Fibroblast of the aortic adventitia (primary cell): ENCODE data around the gene TEPSIN. TPM values are rescaled to one million over a fixed set of nuclear protein-coding genes. Genes with fewer than 3 reads are reported as not detected.

Source experiments
- DNase-seq: peaks from one replicate; pipeline ENCODE4 v3.0.0-alpha.2; 2010; ENCODE audit warnings: low read depth
- H3K4me3 ChIP-seq: 2 replicates; pipeline ENCODE4 v1.5.1; 2011; ENCODE audit warnings: low read depth, mild to moderate bottlenecking, control low read depth, low read length, moderate library complexity
- CTCF ChIP-seq: IDR thresholded peaks from 2 replicates; pipeline ENCODE4 v1.5.1; 2011; ENCODE audit warnings: mild to moderate bottlenecking, low read length, control low read depth, inconsistent platforms; ENCODE audit not compliant: insufficient read depth
- total RNA-seq: library from RNA; depleted of rRNA; stranded (reverse); fragments of >200 nt; gene quantifications from 2 replicates; pipeline ENCODE4 v1.2.3, GENCODE V29; 2012; ENCODE audit warnings: low replicate concordance

The TEPSIN gene
- total RNA-seq, 1 donor = 13.3 TPM

GRCh38 chr17:81285179-81285878, 46.5 kb upstream of the TEPSIN start:
- H3K4me3 ChIP-seq = peak overlapping the region; percentile 25
- peak; percentile 24 for DNase-seq
- TF ChIP-seq CTCF = no peak

DNA sequence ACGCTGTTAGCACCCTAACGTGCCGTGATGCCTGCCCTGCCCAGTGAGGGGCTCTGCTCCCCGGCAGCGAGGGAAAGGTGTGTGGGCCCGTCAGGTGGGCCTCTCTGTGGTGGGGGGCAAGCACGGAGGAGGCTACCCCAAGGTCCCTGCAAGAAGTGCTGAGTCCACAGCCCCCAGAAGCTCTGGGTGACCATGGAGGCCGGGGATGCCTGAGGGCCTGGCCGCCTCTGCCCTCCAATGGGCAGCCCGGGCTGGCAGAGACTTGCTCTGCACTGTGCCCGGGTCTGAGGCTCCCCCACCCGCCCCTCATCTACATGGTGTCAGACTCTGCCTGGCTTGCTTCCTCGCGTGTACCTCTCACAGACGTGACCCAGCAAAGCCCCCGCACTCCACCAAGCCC, 44.0 kb upstream of the TEPSIN start:
- no peak overlapping the region for H3K4me3 ChIP-seq
- TF ChIP-seq CTCF = no peak
- no peak for DNase-seq

DNA sequence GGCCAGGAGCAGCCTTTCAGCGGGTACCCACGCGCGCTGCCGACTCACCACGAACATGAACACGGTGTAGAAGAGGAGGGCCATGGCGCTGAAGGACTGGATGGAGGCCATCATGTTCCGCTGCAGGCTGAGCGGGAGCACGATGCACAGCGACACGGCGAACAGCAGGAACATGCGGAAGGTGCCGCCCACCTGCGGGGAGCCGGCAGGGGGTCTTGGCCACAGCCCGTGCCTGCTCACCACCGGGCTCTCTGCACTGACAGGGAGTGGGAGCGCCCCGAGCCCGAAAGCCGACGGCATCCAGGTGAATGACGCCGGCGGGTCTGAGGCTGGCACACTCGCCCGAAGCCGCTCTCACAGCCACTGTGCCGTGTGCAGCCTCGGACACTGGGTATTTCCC, 43.3 kb upstream of the TEPSIN start:
- no peak for TF ChIP-seq CTCF
- no peak for DNase-seq
- no peak overlapping the region for H3K4me3 ChIP-seq

GRCh38 chr17:81280571-81280970, 41.7 kb upstream of the TEPSIN start:
- no peak overlapping the region for H3K4me3 ChIP-seq
- no peak for TF ChIP-seq CTCF
- no peak for DNase-seq

GRCh38 chr17:81279278-81280275, 40.7 kb upstream of the TEPSIN start:
- DNase-seq = no peak
- TF ChIP-seq CTCF = no peak

DNA sequence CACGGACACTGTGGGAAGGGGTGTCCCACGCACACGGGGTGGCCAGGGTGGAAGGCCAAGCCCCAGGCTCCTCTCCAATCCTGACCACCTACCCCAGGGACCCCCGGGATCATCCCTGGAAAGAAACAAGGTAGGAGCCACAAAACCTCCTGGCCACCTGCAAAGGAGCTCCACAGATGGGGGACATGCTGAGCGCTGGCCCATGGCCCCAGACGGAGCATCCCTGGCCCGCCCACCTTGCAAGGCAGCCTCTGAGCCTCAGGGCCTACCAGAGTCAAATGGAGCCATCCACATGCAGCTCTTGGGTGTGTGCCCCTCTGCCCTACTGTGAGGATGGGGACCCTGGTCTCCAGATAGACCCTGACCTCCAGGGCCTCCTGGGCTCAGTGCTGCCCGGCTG, 40.0 kb upstream of the TEPSIN start:
- TF ChIP-seq CTCF = no peak
- H3K4me3 ChIP-seq = no peak overlapping the region
- DNase-seq = no peak

More at GRCh38 chr17:81279278-81280275, 40.7 kb upstream of the TEPSIN start:
- no peak overlapping the region for H3K4me3 ChIP-seq
